ENCODE measurements around the gene KLHL22. TPM values are rescaled to one million over a fixed set of nuclear protein-coding genes. Genes with fewer than 3 reads are reported as not detected.

The KLHL22 gene
- total RNA-seq, 1 donor, result 29.6 TPM

DNA sequence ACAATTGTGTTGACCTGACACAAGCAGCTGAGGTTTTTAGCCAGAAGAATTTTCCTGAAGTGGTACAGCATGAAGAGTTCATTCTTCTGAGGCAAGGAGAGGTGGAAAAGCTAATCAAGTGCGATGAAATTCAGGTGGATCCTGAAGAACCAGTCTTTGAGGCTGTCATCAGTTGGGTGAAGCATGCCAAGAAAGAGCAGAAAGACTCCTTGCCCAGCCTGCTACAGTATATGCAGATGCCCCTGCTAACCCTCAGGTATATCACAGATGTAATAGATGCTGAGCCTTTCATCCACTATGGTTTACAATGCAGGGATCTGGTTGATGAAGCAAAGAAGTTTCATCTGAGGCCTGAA is 45.1 kb downstream of the KLHL22 start:
- no peak overlapping the region for H3K4me3 ChIP-seq (ENCODE audit: low read depth, low read length)
- no peak for TF ChIP-seq CTCF (IDR thresholded peaks at IDR 0.05; ENCODE audit: insufficient read depth, low read length)
- DNase-seq (ENCODE audit: low read depth), result no peak

GRCh38 chr22:20449819-20450550 is 45.6 kb downstream of the KLHL22 start:
- no peak overlapping the region for H3K4me3 ChIP-seq (ENCODE audit: low read depth, low read length)
- DNase-seq (ENCODE audit: low read depth), result no peak
- TF ChIP-seq CTCF (IDR thresholded peaks at IDR 0.05; ENCODE audit: insufficient read depth, low read length), result no peak

- H3K4me3 ChIP-seq (ENCODE audit: low read depth, low read length), result no peak overlapping the region
- DNase-seq (ENCODE audit: low read depth), result no peak
- TF ChIP-seq CTCF (IDR thresholded peaks at IDR 0.05; ENCODE audit: insufficient read depth, low read length), result no peak
Observed at GRCh38 chr22:20448630-20449029, 47.0 kb downstream of the KLHL22 start.

- H3K4me3 ChIP-seq (ENCODE audit: low read depth, low read length), result no peak overlapping the region
- no peak for TF ChIP-seq CTCF (IDR thresholded peaks at IDR 0.05; ENCODE audit: insufficient read depth, low read length)
- DNase-seq (ENCODE audit: low read depth), result no peak
Observed at GRCh38 chr22:20446383-20446970, 49.1 kb downstream of the KLHL22 start.

DNA sequence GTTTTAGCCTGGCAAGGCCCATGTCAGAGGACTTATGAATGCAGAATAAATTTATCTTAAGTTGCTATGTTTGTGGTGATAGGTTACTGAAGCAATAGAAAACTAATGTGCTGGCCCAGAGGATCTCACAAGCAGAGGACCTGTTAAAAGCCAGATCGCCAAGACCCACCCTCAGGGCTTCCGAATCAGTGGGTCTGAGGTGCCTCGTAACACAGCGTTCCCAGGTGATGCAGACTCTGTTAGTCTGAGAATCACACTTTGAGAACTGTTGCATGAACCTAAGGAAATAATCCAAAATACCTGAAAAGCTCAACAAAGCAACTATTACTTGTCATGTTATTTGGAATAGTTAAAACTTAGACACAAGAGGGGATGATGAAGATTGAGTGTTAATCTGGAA is 51.3 kb downstream of the KLHL22 start:
- TF ChIP-seq CTCF (IDR thresholded peaks at IDR 0.05; ENCODE audit: insufficient read depth, low read length), result no peak
- H3K4me3 ChIP-seq (ENCODE audit: low read depth, low read length), result no peak overlapping the region
- no peak for DNase-seq (ENCODE audit: low read depth)

DNA sequence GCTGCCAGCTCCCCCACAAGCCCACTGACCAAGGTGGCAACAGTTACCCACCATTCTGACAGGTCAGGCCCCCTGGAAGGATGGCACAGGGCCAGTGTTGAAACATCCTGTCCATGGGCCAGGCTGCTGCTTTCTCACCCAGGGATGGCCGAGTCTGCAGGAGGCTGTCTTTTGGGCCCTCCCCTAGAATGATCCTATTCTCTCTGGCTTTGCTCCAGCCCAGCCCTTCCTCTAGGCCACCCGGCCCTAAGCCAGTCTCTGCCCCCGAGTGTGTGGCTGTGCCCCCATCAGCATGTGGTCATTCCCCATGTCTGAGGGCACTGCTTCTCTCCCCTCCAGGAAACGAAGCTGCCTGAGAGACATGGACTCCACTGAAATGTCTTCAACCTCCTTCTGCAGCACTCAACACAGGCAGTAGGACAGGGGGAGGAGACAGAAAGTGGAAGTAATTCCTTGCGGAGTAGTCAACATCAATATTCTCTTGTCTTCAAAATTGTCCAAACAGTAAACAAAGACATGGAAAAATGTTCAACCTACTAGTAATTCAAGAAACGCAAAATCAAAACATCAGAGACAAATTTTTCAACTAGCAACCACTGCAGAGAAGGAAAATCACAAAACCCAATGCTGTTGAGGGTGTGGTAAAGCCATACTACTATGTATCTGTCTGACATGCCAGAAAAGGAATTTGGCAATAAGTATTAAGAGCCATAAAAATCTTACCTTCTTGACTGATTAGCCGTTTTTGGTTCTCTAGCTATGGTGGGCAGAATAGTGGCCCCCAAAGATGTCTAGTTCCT is 52.9 kb downstream of the KLHL22 start:
- no peak for TF ChIP-seq CTCF (IDR thresholded peaks at IDR 0.05; ENCODE audit: insufficient read depth, low read length)
- H3K4me3 ChIP-seq (ENCODE audit: low read depth, low read length), result no peak overlapping the region
- no peak for DNase-seq (ENCODE audit: low read depth)
